ENCODE data around the gene WNT6. TPM values are rescaled to one million over a fixed set of nuclear protein-coding genes. Genes with fewer than 3 reads are reported as not detected.

The WNT6 gene
- total RNA-seq, 6 experiments from 2014 or later, result not detected

DNA sequence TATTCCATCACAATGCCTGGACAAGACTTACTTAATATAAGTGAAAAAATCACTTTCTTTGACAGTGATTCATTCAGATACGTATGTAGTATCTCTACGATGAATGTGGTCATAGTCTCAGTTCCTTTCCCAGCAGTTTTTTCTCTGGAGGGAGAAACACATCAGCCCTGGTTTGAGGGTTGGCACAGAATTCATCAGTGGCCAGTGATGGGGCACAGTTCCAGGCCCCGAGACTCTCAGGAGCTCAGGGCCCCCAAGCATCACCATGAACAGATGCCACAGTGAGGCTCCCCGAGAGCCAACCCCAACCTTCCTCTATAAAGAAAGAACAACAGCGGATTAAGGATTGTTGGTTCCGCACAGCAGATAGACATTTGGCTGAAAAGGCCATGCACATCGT is 40.5 kb upstream of the WNT6 start:
- TF ChIP-seq, protein P1, sequence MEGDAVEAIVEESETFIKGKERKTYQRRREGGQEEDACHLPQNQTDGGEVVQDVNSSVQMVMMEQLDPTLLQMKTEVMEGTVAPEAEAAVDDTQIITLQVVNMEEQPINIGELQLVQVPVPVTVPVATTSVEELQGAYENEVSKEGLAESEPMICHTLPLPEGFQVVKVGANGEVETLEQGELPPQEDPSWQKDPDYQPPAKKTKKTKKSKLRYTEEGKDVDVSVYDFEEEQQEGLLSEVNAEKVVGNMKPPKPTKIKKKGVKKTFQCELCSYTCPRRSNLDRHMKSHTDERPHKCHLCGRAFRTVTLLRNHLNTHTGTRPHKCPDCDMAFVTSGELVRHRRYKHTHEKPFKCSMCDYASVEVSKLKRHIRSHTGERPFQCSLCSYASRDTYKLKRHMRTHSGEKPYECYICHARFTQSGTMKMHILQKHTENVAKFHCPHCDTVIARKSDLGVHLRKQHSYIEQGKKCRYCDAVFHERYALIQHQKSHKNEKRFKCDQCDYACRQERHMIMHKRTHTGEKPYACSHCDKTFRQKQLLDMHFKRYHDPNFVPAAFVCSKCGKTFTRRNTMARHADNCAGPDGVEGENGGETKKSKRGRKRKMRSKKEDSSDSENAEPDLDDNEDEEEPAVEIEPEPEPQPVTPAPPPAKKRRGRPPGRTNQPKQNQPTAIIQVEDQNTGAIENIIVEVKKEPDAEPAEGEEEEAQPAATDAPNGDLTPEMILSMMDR (IDR thresholded peaks at IDR 0.05), result no peak
- no peaks in the 10 kb centered on the region for H3K4me1 Mint-ChIP-seq (ENCODE audit: low read depth)
- no peak overlapping the region for H3K27ac Mint-ChIP-seq
- H3K36me3 Mint-ChIP-seq (ENCODE audit: low read depth), result no peaks in the 10 kb centered on the region
- H3K4me3 Mint-ChIP-seq, result no peak overlapping the region
- no peaks in the 10 kb centered on the region for H3K9me3 Mint-ChIP-seq
- H3K27me3 Mint-ChIP-seq (ENCODE audit: insufficient read depth), result peaks cover 39% of the 10 kb centered on the region
- no peak for DNase-seq

DNA sequence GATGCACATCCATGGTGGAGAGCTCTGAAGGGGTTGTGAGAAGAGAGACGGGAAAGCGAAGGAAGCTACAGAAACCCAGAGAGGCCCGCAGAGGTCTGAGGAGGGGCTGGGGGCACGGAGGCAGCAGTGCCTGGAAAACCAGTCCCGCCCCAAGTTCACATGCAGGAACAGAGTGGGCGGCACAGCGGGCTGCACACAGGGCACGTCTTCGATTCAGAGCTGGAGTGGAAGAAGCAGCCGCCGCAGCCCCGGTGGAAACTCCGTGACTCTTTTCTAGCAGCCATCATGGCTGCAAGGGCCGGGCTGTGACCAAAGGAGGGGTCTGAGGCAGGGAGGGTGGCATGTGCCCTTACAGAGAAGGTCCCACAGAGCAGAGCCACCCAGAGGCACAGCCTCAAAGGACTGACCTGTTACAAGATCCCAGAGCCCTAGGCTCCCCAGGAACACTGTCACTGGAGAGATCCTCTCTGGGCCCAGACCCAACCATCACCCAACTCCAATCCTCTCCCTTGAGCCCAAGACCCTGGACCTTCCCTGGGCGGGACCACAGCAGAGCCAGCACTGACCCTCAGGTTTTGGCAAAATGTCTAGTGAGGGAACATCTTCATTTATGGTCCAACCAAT is 38.7 kb upstream of the WNT6 start:
- no peak overlapping the region for H3K4me3 Mint-ChIP-seq
- no peaks in the 10 kb centered on the region for H3K4me1 Mint-ChIP-seq (ENCODE audit: low read depth)

DNA sequence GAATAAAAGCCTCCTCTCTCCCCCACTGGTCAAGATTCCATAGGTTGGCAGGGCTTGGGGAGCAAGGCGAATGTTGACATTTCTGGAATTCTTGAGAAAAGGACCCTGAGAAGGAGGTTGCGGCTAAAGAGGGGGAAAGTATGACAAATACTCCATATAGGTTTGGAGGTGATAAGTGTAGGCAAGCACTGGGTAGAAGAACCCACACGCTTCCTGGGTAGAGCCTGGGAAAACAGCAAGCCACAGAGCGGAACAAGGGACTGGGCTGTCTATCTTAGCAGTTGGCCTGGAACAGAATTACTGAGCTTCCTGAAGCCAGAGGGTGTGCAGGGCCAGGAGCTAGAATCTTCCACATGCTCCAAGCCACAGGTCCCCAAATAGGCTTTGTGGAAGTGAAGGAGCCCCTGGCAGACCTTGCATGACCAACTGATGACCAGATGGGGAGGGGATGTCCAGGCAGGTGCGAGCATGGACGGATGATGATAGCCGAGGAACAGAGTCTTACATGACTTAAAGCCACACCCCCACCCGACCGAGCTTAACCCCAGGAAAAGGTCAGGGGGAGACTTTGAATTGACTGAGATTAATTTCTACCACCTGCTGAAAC is 37.9 kb upstream of the WNT6 start:
- TF ChIP-seq, protein P1 (IDR thresholded peaks at IDR 0.05), result no peak
- peaks cover 22% of the 10 kb centered on the region for H3K27me3 Mint-ChIP-seq (ENCODE audit: insufficient read depth)
- no peak overlapping the region for H3K4me3 Mint-ChIP-seq
- no peaks in the 10 kb centered on the region for H3K4me1 Mint-ChIP-seq (ENCODE audit: low read depth)
- no peak for DNase-seq
- H3K36me3 Mint-ChIP-seq (ENCODE audit: low read depth), result no peaks in the 10 kb centered on the region
- no peaks in the 10 kb centered on the region for H3K9me3 Mint-ChIP-seq
- no peak overlapping the region for H3K27ac Mint-ChIP-seq

More for the DNA sequence above, 38.7 kb upstream of the WNT6 start:
- Mint-ChIP-seq H3K9me3 (no peaks in the 10 kb centered on the region), H3K36me3 (ENCODE audit: low read depth) (no peaks in the 10 kb centered on the region), H3K27me3 (ENCODE audit: insufficient read depth) (peaks cover 25% of the 10 kb centered on the region), H3K27ac (no peak overlapping the region)
- TF ChIP-seq, protein P1 (IDR thresholded peaks at IDR 0.05), result no peak
- no peak for DNase-seq

DNA sequence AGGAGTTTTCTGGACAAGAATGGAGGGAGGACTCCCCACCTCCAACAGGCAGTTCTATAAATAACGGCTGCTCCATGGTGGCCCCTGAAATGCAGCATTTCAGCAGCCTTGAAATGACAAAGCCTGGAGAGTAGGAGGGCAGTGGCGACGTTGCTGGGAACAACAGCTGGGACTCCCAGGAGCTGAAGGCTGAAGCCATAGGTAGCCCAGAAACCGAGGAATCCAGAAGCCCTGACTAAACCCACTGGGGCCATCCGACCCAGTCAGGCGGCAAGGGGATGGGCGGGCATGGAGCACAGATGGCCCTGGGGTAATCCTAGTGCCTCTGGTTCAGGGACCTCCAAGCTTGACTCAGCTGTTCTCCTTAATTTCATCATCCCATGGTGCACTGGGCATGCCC is 37.0 kb upstream of the WNT6 start:
- H3K27ac Mint-ChIP-seq, result no peak overlapping the region
- DNase-seq, result no peak
- H3K27me3 Mint-ChIP-seq (ENCODE audit: insufficient read depth), result peaks cover 27% of the 10 kb centered on the region
- no peaks in the 10 kb centered on the region for H3K9me3 Mint-ChIP-seq
- H3K4me3 Mint-ChIP-seq, result no peak overlapping the region
- TF ChIP-seq, protein P1 (IDR thresholded peaks at IDR 0.05), result no peak
- H3K4me1 Mint-ChIP-seq (ENCODE audit: low read depth), result no peaks in the 10 kb centered on the region
- no peaks in the 10 kb centered on the region for H3K36me3 Mint-ChIP-seq (ENCODE audit: low read depth)

DNA sequence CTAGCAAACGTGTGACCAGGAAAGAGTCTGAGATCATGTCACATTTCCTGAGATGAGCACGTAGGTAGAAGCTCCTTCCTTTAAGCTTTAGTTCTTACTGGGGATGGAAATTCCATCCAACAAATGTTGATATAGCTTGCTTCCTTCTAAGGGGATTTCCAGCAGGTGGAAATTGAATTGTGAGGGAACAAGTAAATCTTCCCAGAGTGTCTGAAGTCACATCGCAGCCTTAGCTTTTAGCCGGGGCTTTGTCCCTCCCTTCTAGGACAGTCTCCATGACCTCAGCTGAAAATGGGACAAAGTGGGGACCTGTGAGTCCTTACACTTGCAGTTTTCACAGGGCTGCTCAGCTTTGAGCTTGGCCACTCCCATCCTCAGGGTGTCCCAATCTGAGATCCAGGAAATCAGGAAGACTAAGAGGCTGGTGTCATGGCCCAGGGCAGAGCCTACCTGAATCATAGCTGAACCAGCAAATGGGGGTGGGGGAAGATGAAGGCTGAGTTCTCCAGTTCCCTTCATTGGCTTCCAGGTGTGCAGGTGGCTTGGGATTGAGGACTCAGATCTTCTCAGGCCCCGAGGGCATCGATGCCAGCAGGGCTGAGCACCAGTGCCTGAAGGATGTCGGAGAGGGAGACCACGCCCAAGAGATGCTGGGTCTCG is 36.3 kb upstream of the WNT6 start:
- TF ChIP-seq, protein P1 (IDR thresholded peaks at IDR 0.05), result no peak
- Mint-ChIP-seq H3K9me3 (no peaks in the 10 kb centered on the region), H3K27me3 (ENCODE audit: insufficient read depth) (peaks cover 28% of the 10 kb centered on the region), H3K4me1 (ENCODE audit: low read depth) (no peaks in the 10 kb centered on the region), H3K4me3 (no peak overlapping the region), H3K27ac (no peak overlapping the region), H3K36me3 (ENCODE audit: low read depth) (no peaks in the 10 kb centered on the region)
- no peak for DNase-seq

Data from HFFc6 (cell line).